Epithelial cell of prostate (primary cell): Measurements from ENCODE around the gene TXNDC17.
A peak's percentile ranks its signal among the peaks of the same experiment; 100 is the strongest.
"Not testable (repeated sequence)": the region's sequence is repeated elsewhere in the genome, so short reads cannot be mapped to it uniquely, and the experiment has no call there.

Experiments used
- DNase-seq: peaks from one replicate; pipeline ENCODE4 v3.0.0-alpha.2; 2011; ENCODE audit warnings: low read depth, low spot score
- H3K27ac ChIP-seq: fragments of 450-650 bp; 2 replicates; pipeline ENCODE4 v1.5.1; 2017; ENCODE audit warnings: mild to moderate bottlenecking

The TXNDC17 gene

GRCh38 chr17:6640536-6641246 is at the start of gene TXNDC17, which contains the start of gene KIAA0753:
TSS of gene TXNDC17 (plus strand) at chr17:6641060. CDS start at chr17:6641083, 23 bp downstream.
TSS of gene KIAA0753 (minus strand) at chr17:6640711. CDS start at chr17:6635103, 5,608 bp downstream.
- DNase-seq = no peak
- peak within 1 kb of the TSS; percentile 85 for H3K27ac ChIP-seq

- peak; percentile 79 for DNase-seq
- peak overlapping the region; percentile 96 for H3K27ac ChIP-seq
Observed at GRCh38 chr17:6591599-6592158, 49.2 kb upstream of the TXNDC17 start.

- H3K27ac ChIP-seq = peak overlapping the region; percentile 96
- DNase-seq = no peak
Observed at GRCh38 chr17:6592173-6592572, 48.7 kb upstream of the TXNDC17 start.

- DNase-seq, H3K27ac ChIP-seq: not testable (repeated sequence)
Observed at GRCh38 chr17:6593371-6593770, 47.5 kb upstream of the TXNDC17 start.

- no peak for DNase-seq
- no peak overlapping the region for H3K27ac ChIP-seq
Observed at GRCh38 chr17:6596081-6596480, 44.8 kb upstream of the TXNDC17 start.

- no peak for DNase-seq
- H3K27ac ChIP-seq = no peak overlapping the region
Observed at GRCh38 chr17:6596511-6596910, 44.3 kb upstream of the TXNDC17 start.

GRCh38 chr17:6596941-6597340 is 43.9 kb upstream of the TXNDC17 start:
- DNase-seq = no peak
- H3K27ac ChIP-seq = no peak overlapping the region

GRCh38 chr17:6597727-6598126 is 43.1 kb upstream of the TXNDC17 start:
- no peak for DNase-seq
- no peak overlapping the region for H3K27ac ChIP-seq

GRCh38 chr17:6599364-6599763 is 41.5 kb upstream of the TXNDC17 start:
- DNase-seq = no peak

GRCh38 chr17:6602141-6602540 is 38.7 kb upstream of the TXNDC17 start:
- no peak for DNase-seq
- no peak overlapping the region for H3K27ac ChIP-seq

More at GRCh38 chr17:6599364-6599763, 41.5 kb upstream of the TXNDC17 start:
- no peak overlapping the region for H3K27ac ChIP-seq

- H3K27ac ChIP-seq = no peak overlapping the region
Observed at GRCh38 chr17:6603744-6604325, 37.0 kb upstream of the TXNDC17 start.

GRCh38 chr17:6605142-6605541 is 35.7 kb upstream of the TXNDC17 start:
- DNase-seq = no peak
- H3K27ac ChIP-seq = no peak overlapping the region

More at GRCh38 chr17:6603744-6604325, 37.0 kb upstream of the TXNDC17 start:
- no peak for DNase-seq

- H3K27ac ChIP-seq = peak overlapping the region; percentile 12
- DNase-seq = no peak
Observed at GRCh38 chr17:6608321-6608720, 32.5 kb upstream of the TXNDC17 start.

- DNase-seq = no peak
- no peak overlapping the region for H3K27ac ChIP-seq
Observed at GRCh38 chr17:6610011-6610410, 30.8 kb upstream of the TXNDC17 start.

- H3K27ac ChIP-seq = no peak overlapping the region
- DNase-seq = no peak
Observed at GRCh38 chr17:6611231-6611630, 29.6 kb upstream of the TXNDC17 start.

GRCh38 chr17:6623941-6624340 is 16.9 kb upstream of the TXNDC17 start:
- H3K27ac ChIP-seq = no peak overlapping the region
- no peak for DNase-seq

- no peak for DNase-seq
- H3K27ac ChIP-seq = no peak overlapping the region
Observed at GRCh38 chr17:6626616-6627015, 14.2 kb upstream of the TXNDC17 start.

GRCh38 chr17:6627019-6627418 is 13.8 kb upstream of the TXNDC17 start:
- no peak overlapping the region for H3K27ac ChIP-seq
- DNase-seq = no peak

GRCh38 chr17:6630390-6630789 is 10.5 kb upstream of the TXNDC17 start:
- no peak overlapping the region for H3K27ac ChIP-seq
- no peak for DNase-seq

- no peak overlapping the region for H3K27ac ChIP-seq
- no peak for DNase-seq
Observed at GRCh38 chr17:6632530-6632929, 8.3 kb upstream of the TXNDC17 start.

- no peak for DNase-seq
- no peak overlapping the region for H3K27ac ChIP-seq
Observed at GRCh38 chr17:6633263-6633662, 7.6 kb upstream of the TXNDC17 start.
